Natural killer cell (primary cell): ENCODE results near the gene KCNC4. TPM values are rescaled to one million over a fixed set of nuclear protein-coding genes. Genes with fewer than 3 reads are reported as not detected.

Source experiments
- ATAC-seq, 3 donors: fragments of 150-1000 bp in 2 of 3; fragments of 200-7000 bp in 1 of 3; cut with Tn5 transposase; 1 replicate in 1 of 3; 2 replicates in 2 of 3; pipeline ENCODE4 v1.10.0; 2021; ENCODE audit warnings: mild to moderate bottlenecking in 2 of 3, moderate library complexity in 2 of 3
- DNase-seq, 2 donors: peaks; one replicate each; pipeline versions ENCODE4 v3.0.0 to v3.0.0-alpha.2; 2013 to 2021; ENCODE audit warnings: mixed read lengths in 1 of 2
- H3K27ac ChIP-seq: one replicate; pipeline ENCODE4 v1.5.1; 2013; ENCODE audit warnings: mild to moderate bottlenecking, low read length
- H3K27me3 ChIP-seq: one replicate; pipeline ENCODE4 v1.6.1; 2013; ENCODE audit warnings: low read length; ENCODE audit not compliant: control insufficient read depth, insufficient read depth
- H3K36me3 ChIP-seq: one replicate; pipeline ENCODE4 v1.6.1; 2013; ENCODE audit warnings: low read length; ENCODE audit not compliant: control insufficient read depth, insufficient read depth
- H3K4me1 ChIP-seq: one replicate; pipeline ENCODE4 v1.6.1; 2013; ENCODE audit warnings: low read length; ENCODE audit not compliant: control insufficient read depth, insufficient read depth
- H3K4me3 ChIP-seq: one replicate; pipeline ENCODE4 v1.5.1; 2013; ENCODE audit warnings: low read length
- H3K9me3 ChIP-seq: one replicate; pipeline ENCODE4 v1.6.1; 2013; ENCODE audit warnings: low read length; ENCODE audit not compliant: control insufficient read depth, insufficient read depth
- H3K27ac Mint-ChIP-seq, 2 donors: one replicate each; pipeline ENCODE4 v1.8.0; 2022; ENCODE audit warnings: mild to moderate bottlenecking in 2 of 2, mixed read lengths in 2 of 2, moderate library complexity in 1 of 2
- H3K27me3 Mint-ChIP-seq, 2 donors: one replicate each; pipeline ENCODE4 v1.8.0; 2022; ENCODE audit warnings: low read depth in 2 of 2, mixed read lengths in 2 of 2
- H3K36me3 Mint-ChIP-seq: one replicate; pipeline ENCODE4 v1.8.0; 2022; ENCODE audit warnings: mixed read lengths
- H3K4me1 Mint-ChIP-seq, 2 donors: one replicate each; pipeline ENCODE4 v1.8.0; 2022; ENCODE audit warnings: mixed read lengths in 2 of 2
- H3K4me3 Mint-ChIP-seq: one replicate; pipeline ENCODE4 v1.8.0; 2022; ENCODE audit warnings: mild to moderate bottlenecking, moderate library complexity, mixed read lengths
- H3K9me3 Mint-ChIP-seq, 2 donors: one replicate each; pipeline ENCODE4 v1.8.0; 2022; ENCODE audit warnings: mixed read lengths in 2 of 2
- CTCF ChIP-seq: fragments of 200-600 bp; IDR thresholded peaks from one replicate; pipeline ENCODE4 v1.8.0; 2022; ENCODE audit warnings: antibody characterized with exemption
- WGBS: methylation state at CpG from one replicate; pipeline ENCODE4 v1.1.7; 2013; ENCODE audit warnings: missing lambda C conversion rate; ENCODE audit not compliant: insufficient coverage; 5-methylcytosine and 5-hydroxymethylcytosine counted together
- intact Hi-C: fragments of 100-400 bp; cut with micrococcal nuclease; formaldehyde crosslinking; loops from one replicate; pipeline ENCODE4 v1.14.2; 2022
- total RNA-seq, 4 donors: library from RNA; stranded (reverse); fragments of 120-200 nt in 1 of 4; gene quantifications; one replicate each; pipeline versions ENCODE4 v1.2.3 to v1.2.4, GENCODE V29; 2013 to 2022

Gene KCNC4
- total RNA-seq, 3 donors from 2014 or later (not counting 1 experiment from before 2014, with no cell fraction given) = 2.5 to 3.9 (median 3.3) TPM

- TF ChIP-seq CTCF = peak; percentile 90
- no peaks in the 10 kb centered on the region for H3K9me3 ChIP-seq
- Mint-ChIP-seq H3K36me3 (no peaks in the 10 kb centered on the region), H3K4me1 (peaks cover 4 to 5% of the 10 kb centered on the region in 2 donors), H3K9me3 (no peaks in the 10 kb centered on the region), H3K4me3 (no peak overlapping the region), H3K27me3 (no peaks in the 10 kb centered on the region), H3K27ac (no peak overlapping the region)
- peak in 1 of 2 donors; percentile 70 for DNase-seq
- H3K36me3 ChIP-seq = no peaks in the 10 kb centered on the region
- H3K27me3 ChIP-seq = no peaks in the 10 kb centered on the region
- H3K27ac ChIP-seq = no peak overlapping the region
- ATAC-seq = peak; percentile 80 to 100 (median 94)
- H3K4me3 ChIP-seq = no peak overlapping the region
- 71% methylated on average over 12 of the region's 12 CpGs for WGBS
- H3K4me1 ChIP-seq = no peaks in the 10 kb centered on the region
- intact Hi-C loops = loop anchor here (1.0 kb wide), 1 partner anchor 263 kb away; no protein-coding TSS in a partner anchor
Measured at GRCh38 chr1:110196917-110197765, 13.0 kb upstream of the KCNC4 start.

DNA sequence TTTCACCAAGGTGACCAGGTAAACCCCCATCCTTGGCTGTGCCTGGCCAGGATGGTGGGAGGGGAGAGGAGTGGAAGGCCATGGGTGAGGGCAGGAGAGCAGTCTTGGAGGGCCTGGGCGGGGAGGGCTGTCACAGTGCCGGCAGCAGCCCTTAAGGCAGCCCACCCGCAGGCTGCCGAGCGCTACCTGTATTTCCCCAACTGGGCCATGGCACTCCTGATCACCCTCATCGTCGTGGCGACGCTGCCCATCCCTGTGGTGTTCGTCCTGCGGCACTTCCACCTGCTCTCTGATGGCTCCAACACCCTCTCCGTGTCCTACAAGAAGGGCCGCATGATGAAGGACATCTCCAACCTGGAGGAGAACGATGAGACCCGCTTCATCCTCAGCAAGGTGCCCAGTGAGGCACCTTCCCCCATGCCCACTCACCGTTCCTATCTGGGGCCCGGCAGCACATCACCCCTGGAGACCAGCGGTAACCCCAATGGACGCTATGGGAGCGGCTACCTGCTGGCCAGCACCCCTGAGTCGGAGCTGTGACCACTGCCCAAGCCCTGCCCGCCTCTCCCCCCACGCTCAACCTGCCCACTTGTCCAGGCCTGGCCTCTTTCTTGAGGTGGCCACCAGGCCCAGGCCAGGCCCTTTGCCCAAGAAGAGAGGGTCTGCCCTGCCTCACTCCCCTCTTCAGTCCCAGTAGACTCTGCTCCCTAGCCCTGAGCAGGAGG is 12.0 kb upstream of the KCNC4 start:
- peaks cover 4% of the 10 kb centered on the region for H3K4me1 ChIP-seq

DNA sequence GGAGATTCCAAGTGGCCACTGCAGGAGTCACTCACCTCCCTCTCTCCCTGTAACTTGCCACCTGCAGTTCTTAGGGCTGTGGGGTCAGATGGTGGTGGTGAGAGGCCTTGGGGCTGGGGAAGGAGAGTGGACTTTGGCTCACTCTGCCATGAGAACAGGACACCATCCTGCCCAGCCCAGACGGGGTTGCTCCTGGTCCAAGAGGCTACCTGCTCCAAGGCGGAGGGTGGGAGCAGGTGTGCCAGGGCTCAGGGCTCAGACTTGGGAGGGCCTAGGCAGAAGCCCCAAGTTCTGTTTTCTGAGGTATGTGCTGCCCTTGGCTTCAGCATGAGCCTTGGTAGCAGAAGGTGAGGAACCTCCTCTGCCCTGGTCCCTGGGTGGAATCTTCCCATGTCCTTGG is 11.4 kb upstream of the KCNC4 start:
- Mint-ChIP-seq H3K27ac (no peak overlapping the region), H3K4me1 (peaks cover 10 to 11% of the 10 kb centered on the region in 2 donors), H3K9me3 (no peaks in the 10 kb centered on the region), H3K27me3 (no peaks in the 10 kb centered on the region), H3K36me3 (no peaks in the 10 kb centered on the region), H3K4me3 (no peak overlapping the region)
- intact Hi-C loops = no loop called here
- DNase-seq (no peak), ATAC-seq (no peak)
- H3K4me3 ChIP-seq = no peak overlapping the region
- no peaks in the 10 kb centered on the region for H3K27me3 ChIP-seq
- 94% methylated on average over 2 of the region's 2 CpGs for WGBS
- H3K27ac ChIP-seq = no peak overlapping the region
- H3K36me3 ChIP-seq = no peaks in the 10 kb centered on the region
- no peak for TF ChIP-seq CTCF
- no peaks in the 10 kb centered on the region for H3K9me3 ChIP-seq
- peaks cover 7% of the 10 kb centered on the region for H3K4me1 ChIP-seq

More for the DNA sequence above, 12.0 kb upstream of the KCNC4 start:
- peaks cover 7 to 8% of the 10 kb centered on the region in 2 donors for H3K4me1 Mint-ChIP-seq
- Histone ChIP-seq H3K27ac (no peak overlapping the region), H3K9me3 (no peaks in the 10 kb centered on the region), H3K27me3 (no peaks in the 10 kb centered on the region), H3K4me3 (no peak overlapping the region), H3K36me3 (no peaks in the 10 kb centered on the region)
- no peak overlapping the region for H3K27ac Mint-ChIP-seq
- 93% methylated on average over 23 of the region's 23 CpGs for WGBS
- no peak overlapping the region for H3K4me3 Mint-ChIP-seq
- no peak for TF ChIP-seq CTCF
- no peak for DNase-seq
- H3K9me3 Mint-ChIP-seq = no peaks in the 10 kb centered on the region
- H3K27me3 Mint-ChIP-seq = no peaks in the 10 kb centered on the region
- H3K36me3 Mint-ChIP-seq = no peaks in the 10 kb centered on the region
- no peak for ATAC-seq
- intact Hi-C loops = loop anchor here (1.0 kb wide), 1 partner anchor 262 kb away; no protein-coding TSS in a partner anchor
